CD4-positive, alpha-beta T cell treated with Interleukin-4 for 1 hour (primary cell): ENCODE measurements around the gene STRIP1.

ENCODE experiments used
- DNase-seq, 2 donors: peaks; one replicate each; pipeline ENCODE4 v3.0.0-alpha.2; 2020 to 2022

STRIP1 gene, protein sequence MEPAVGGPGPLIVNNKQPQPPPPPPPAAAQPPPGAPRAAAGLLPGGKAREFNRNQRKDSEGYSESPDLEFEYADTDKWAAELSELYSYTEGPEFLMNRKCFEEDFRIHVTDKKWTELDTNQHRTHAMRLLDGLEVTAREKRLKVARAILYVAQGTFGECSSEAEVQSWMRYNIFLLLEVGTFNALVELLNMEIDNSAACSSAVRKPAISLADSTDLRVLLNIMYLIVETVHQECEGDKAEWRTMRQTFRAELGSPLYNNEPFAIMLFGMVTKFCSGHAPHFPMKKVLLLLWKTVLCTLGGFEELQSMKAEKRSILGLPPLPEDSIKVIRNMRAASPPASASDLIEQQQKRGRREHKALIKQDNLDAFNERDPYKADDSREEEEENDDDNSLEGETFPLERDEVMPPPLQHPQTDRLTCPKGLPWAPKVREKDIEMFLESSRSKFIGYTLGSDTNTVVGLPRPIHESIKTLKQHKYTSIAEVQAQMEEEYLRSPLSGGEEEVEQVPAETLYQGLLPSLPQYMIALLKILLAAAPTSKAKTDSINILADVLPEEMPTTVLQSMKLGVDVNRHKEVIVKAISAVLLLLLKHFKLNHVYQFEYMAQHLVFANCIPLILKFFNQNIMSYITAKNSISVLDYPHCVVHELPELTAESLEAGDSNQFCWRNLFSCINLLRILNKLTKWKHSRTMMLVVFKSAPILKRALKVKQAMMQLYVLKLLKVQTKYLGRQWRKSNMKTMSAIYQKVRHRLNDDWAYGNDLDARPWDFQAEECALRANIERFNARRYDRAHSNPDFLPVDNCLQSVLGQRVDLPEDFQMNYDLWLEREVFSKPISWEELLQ

DNA sequence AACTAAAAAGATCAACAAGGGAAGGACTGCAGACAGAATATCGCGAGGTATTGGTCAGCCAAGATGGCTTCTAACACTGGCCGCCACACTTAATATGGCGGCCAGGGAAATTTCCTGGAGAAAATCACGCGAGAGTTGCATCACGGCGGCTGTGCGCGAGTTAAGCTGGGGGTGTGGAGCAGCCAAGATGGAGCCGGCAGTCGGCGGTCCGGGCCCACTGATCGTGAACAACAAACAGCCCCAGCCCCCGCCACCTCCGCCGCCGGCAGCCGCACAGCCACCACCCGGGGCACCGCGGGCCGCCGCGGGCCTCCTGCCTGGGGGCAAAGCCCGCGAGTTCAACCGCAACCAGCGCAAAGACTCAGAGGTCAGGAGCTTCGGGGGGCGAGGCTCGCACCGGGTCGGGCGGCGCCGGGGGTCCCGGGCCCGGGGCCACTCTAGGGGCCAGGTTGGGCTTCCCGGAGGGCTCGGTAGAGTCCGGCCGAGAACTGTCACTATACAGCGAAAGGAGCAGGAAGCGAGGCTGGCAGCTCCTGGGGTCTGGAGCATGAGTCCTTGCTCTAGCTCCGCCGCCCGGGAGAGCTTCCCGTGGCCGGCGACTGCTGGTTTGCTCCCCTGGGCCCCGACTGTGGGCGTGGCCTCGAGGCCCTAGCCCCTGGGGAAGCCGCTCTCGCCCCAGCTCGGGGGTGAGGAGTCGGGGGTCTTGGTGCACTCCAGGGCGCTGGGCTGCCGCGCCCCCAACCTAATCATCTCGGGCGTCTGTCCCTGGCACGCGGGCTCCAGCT lies at the start of gene STRIP1:
TSS of gene STRIP1 (plus strand) at position 174 of the 785 bp plus-strand sequence. CDS start at position 188, 14 bp downstream.
- peak; percentile 97 for DNase-seq

DNA sequence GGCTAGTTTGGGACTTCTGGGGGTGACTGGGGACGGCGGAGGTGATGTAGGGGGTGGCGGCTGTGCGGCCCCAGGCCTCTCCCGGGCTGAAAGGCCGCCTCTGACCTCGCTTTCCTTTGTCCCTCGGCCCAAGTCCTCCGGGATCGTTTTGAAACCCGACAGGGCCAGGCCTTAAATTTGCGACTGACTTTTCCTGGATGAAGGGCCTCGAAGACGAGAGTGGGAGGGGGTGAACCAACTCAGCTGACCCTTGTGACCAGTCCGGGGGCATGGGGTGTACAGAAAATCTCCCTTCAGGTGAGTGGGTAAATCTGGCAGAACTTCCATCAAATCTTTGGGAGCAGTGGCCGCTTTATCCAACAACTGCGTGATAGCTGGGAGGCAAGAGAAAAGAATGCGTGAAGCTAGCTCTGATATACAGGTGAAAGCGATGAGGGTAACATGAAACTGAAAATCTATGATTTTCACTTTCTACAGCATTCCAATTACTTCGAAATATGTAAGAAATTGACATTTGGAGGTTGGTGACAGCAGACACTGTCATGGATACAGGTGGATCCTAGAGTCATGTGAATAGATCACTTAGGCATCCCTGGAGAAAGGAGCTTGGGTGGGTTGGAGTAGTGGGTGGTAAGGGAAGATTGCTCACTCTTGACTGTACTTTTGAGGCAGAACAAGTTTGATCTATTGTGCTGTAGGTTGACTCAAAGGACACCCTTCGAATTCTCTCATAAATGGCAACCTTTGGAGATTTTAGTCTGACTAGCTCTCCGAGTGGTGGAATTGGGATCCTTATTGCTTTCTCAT lies 49.0 kb upstream of the STRIP1 start:
- peak in 1 of 2 donors; percentile 15 for DNase-seq

DNA sequence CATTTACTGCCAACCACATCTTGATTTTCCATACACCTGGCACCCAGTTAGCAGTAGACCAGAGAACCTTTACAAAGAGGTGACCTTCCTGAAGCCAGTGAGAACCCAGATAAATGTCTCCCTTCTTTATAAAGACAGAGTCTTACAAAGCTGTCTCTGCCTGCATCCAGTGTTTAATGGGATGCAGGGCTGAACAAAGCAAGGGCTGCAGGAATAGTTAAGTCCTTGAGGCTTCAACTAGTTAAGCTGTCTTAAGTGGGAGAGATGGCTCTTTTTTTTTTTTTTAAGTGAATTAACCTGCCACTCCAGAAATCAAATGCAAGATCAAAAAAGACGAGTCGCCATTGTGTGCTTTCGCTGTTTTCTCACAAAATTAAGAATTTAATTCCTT lies 48.4 kb upstream of the STRIP1 start:
- no peak for DNase-seq

DNA sequence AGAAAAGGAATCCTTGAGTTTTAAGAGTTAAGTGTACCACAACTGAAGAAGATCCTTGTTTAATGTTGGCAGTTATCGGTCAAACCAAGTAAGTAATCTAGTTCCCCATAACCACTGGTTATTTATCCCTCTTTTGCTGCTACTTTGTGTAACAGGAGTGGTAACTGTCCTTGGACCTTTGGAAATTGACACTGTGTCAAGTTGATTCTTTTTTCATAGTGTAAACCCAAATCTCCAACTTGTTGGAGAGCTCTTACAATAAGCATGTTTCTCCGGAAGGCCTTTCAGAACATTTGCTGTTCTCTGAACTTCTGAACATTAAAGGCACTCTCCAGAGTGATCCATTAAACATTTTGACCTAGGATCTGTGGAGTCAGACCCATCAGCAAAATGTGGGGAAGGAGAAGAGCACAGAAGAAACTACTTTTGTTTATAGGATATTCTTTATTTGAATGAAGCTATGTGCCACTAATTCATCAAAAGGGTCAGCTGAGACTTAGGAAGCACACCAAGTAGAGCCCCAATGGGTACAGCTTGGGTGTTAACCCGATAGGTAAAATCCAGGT lies 46.0 kb upstream of the STRIP1 start:
- DNase-seq, result no peak

DNA sequence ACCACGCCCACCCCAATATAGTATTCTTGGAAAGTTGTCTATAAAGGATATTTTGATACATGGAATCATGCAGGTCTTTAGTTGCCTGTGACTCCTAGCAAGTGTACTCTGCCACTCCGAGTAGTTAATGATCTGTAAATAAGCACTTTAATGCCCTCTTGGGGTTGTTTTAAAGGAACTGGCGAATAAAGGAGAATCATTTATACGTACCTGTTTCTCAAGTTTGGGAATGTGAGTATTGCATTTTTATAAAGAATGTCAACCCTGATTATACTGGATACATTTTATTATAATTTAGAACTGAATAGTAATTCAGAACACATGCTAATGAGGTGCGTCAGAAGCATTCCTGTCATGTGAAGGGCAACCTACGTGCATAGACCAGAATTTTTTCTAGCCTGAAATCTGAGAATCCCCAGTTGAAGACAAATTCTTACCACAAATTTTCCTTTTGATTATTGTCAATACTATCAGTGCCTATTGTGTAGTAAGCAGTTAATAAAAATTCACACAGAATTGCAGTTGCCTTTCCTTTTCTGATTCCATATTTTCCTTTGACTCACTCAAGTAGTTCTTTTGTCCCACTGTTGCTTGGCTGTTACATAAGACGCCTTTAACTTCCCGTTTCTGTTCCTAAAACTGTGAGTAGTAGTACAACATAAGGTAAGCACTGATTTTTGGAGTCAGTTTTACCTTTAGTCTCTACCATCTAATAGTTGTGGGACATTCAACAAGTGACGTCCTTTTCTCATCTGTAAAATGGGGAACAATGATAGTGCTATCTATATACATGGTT lies 44.7 kb upstream of the STRIP1 start:
- no peak for DNase-seq

DNA sequence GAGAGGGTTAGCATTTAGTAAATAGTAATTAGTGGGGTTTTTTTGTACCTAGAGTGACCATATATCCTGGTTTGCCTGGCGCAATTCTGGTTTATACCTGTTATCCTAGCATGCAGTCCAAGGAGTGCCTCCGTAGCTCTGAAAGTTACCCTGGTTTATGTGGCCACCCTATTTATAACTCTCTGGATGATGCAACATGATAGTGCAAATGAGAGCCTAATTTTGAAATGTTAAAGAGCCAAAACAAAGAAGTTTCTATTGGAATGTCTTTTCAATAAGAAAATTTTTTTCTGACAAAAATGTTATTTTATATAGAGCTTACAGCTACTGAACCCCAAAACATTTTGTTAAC lies 44.1 kb upstream of the STRIP1 start:
- no peak for DNase-seq

DNA sequence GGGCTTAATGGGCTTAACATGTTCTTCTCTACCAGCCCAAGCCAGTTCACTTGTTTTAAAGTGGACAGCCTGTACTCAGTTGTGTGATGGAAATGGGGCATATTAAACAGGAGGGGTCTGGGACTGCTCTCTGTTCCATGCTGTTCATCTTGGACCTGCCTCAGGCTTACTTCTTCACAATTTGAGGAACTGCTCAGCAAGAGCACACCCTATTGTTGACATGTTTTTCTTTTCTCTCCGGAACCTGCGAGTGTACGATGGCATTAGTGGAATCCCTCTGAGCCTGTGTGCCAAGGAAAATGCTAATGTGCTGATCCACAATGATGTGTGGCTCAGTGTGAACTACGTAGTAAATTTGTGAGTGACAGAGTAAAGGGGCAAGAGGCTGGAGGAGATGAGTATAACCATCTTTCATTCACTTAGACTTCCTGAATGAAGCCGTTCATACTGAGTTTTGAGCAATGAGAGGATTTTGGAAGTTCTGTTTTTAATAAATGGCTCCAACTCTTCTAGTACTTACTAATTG lies 43.0 kb upstream of the STRIP1 start:
- DNase-seq, result no peak

DNA sequence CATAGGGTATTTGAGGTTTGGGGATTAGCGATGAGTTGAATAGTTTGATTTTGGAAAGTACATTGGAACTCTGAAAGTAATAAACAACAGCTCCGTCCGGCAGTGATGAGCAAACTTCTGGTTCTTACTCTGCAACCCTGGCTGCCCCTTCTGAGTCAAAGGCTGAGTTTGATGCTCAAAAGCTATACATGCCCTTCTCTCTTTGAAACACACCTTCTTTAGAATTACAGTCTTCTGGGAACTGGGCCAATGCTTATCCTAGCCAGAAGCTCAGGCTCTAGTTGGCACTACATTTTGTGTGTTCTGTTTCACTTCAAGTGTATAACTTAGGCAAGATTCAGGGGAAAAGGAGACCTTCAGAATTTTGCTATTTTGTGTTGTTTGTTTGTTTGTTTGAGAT lies 40.5 kb upstream of the STRIP1 start:
- no peak for DNase-seq

DNA sequence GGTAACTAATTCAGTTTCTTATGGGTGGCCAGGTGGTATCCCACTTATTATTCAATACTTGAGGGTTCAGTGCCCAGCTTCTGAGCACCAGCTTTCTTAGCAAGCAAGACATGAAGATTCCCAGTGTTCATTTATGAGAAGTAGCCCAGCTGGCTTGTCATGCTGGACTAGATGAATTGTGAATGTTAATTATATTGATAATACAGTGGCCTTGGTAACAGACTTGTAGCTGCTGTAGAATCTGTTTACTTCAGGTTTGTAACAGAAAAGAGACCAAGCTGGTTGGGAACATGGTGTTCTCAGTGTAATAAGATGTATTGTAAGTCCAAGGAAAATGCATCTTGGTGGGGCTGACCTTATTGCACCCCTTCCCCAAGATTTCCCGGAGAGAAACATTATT lies 39.8 kb upstream of the STRIP1 start:
- DNase-seq, result no peak

DNA sequence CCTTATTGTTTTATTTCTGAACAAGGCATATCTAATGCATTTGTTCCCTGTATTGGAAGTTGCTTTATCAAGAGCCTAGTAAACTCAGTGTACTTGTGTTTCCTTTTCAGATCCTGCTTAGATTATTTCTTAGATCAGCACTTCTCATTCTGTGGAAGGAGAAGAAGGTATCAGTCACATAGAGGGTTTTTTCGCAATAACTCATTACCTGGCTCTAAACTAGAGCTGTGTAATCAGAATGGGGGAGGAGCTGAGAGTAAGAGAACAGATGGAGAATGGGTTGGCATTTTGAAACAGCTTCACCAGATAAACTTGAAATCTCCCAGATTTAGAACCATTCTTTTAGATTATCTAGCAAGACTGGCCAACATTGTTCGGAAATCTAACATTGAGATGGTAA lies 38.9 kb upstream of the STRIP1 start:
- no peak for DNase-seq

DNA sequence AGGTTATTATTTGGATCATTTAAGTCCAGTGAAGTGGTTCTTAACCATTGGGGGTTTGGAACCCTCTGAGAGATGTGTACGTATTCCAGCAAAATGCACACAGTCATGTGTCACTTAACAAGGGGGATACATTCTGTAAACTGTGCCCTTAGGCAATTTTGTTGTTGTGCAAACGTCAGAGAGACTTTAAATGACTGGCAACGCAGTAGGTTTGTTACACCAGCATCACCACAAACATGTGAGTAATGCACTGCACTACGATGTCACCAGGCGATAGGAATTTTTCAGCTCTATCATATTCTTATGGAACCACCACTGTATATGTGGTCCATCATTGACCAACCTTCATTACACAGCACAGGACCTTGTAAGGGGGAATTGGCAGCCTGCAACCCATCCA lies 37.9 kb upstream of the STRIP1 start:
- no peak for DNase-seq

DNA sequence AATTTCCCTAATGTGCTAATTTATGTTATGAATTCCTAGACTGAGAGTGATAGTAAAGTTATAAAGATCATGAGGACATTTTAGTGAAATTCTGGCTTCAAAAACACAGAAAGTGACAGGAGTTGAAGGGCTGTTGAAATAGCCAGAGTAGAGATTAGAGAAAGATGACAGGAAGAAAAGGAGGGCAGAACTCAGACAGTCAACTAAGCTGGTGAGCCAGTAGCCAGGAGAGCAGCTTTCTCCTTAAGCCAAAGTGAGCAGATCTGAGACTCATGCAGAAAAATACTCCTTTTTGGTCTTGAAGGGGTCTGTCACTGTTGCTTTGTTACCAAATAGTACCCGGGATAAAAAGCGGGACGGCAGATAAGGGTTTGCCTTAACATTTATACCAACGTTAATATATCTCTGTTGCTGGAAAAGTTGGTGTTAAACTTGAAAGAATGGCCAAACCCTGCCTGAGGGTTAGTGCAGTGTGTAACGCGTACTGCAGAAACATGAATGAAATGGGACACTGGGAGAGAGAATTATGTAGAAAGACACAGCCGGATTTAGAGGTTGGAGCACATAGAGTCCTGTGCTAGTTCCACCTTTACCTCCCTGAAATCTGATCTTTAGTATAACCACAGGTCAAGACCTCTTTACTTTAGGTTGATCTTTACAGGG lies 37.1 kb upstream of the STRIP1 start:
- DNase-seq, result no peak

DNA sequence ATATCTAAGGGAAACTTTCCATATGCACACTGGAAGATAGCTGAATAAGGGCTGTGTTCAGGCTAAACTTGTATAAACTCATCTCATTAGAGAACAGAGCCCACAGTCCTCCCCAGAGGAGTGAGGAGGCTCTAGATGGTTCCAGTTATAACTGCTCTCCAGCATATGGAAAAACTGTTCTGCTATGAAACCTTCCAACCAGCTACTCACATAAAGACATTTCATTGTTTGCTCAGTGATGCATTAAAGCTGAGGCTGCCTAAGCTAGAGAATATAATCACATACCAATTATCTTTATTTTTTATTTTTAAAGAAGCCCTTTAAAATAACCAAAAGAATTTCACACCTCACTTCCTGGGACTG lies 36.6 kb upstream of the STRIP1 start:
- DNase-seq, result no peak

DNA sequence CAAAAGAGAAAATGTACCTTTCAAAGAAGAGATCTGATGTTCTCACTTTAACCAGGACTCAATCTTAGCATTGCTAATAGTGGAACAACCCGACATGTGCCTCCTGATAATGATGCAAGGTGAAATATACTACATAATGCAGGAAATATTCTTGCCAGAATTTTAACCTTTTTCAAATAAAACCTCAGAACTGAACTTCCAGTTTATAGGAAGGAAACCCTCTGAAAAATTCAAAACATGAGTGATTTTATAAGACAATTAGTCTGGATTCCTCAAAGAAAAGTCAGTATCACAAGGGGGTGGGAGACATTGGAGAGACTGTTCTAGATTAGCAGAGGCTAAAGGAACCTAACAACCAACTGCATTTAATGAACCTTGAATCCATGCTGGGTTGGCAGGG lies 31.7 kb upstream of the STRIP1 start:
- DNase-seq, result no peak

DNA sequence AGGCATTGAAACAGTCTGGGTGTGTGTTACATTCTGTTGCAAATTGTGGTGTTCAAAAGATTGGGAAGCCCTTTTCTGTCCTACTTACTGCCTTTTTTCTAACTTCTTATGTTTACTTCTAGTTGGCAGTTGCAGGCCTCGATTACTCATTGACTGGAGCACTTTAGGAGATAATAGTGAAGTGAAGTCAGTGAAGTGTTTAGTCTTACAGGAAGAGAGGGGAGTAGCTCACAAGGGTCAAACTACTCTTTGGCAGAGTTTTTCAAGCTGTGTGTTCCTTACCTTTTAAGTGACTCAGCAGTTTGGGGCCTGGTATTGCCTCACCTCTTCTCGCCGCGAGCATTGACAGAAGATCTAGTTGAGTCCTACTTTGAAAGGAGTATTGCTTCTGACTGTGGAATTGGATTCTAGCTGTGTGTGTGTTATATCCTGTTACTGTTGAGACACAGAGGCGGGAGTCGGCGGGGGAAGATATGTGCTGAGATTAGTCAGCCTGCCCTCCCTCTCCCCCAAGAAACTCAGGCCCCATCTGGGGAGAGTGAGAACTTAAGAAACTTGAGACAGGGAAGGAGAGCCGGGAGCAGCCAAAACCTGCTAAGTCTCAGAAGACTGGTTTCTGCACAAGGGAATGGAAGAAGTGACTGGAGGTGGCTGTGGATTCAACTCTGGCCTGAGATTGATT lies 30.5 kb upstream of the STRIP1 start:
- peak in 1 of 2 donors; percentile 13 for DNase-seq

DNA sequence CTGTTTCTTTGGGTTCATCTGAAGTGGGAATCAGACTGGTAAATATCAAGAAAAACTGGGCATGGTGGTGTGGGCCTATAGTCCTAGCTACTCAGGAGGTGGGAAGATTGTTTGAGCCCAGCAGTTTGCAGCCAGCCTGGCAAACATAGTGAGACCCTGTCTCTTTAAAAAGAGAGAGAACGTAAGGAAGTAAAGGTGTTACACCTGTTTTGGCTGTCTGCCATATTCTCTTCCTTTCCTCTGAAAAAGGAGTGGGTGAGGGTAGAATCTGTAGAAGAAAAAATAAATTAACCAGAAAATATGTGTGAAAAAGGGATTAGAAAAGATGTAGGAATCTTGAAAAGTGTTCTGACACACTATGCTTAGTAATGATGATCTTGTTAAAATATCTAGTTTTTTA lies 29.8 kb upstream of the STRIP1 start:
- DNase-seq, result peak in 1 of 2 donors; percentile 19

DNA sequence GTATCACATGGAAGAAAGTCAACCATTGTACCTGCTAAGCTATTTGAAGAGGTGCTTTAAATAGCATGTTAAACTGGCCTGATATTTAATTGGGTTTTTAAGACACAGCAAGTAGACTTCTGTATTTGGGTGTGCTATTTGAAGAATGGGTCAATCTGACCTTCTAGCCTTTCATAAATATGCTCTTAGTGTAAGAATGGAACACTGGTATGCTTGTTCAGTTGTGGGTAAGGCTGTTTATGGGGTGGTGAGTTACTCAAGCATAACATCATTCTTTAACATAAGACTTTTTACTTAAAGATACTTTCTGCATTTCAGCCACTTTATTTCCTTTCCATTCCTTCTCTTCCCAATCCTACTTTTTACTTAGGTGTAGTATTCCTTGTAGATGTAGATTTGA lies 28.5 kb upstream of the STRIP1 start:
- DNase-seq, result no peak

DNA sequence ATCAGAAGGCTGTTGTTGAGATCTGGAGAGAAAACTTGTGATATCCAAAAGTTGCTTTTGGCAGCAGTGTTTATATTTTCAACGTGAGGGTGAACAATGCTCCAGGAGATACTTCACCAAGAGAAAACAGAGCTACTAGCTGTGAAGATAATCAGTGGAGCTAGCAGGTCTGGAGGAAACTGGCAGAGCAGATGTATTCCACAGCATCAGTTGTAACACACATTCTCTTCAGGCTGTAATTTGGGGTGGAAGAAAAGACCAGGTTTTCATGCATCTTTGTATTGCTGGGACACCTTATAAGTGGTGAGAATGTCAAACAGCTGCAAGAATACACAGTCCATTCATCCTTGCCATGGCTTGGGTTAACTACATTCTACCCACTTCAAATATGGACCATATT lies 27.9 kb upstream of the STRIP1 start:
- no peak for DNase-seq

DNA sequence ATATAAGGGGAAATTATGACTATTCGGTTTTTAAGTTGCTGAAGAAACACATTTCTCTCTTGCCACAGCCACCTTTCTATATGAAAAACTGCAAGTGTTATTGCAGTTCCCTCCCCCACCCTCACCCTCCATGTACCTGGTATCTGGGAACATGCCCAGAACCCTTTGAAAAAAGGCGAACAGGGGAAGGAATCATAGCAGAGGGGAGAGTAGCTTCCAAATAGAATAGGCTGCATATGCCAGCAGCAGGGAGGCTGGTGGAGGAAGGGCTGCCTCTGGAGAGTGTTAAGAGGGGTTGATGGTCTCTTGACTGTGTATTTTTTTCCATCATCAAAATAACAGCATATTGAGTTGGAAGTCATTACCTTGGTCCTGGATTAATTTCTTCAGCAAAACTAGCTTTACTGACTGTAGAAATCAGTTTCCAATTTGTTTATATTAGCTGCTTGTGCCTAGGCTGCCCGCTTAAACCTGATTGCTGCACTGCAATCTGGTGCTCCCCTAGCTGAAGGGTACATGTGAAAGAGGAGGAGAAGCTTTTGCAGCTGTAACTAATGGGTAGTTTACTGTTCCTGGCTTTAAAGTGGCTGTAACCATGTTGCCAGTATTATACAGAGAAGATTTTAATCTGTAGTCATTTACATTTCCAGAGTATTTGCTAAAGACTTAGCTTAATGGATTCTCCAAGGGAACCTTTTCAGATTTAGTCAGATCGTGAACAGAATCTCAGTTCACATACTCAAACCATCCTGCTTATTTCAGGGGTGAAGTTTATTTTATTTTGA lies 27.2 kb upstream of the STRIP1 start:
- DNase-seq, result no peak
